CD4-positive, alpha-beta T cell treated with Interferon gamma for 1 hour (primary cell): ENCODE measurements around the gene ABCA4.

Source experiments
- DNase-seq: peaks from one replicate; pipeline ENCODE4 v3.0.0-alpha.2; 2020

ABCA4 gene

GRCh38 chr1:94101613-94102525, 19.1 kb downstream of the ABCA4 start:
- DNase-seq = no peak

- DNase-seq = no peak
Observed at GRCh38 chr1:94100785-94101612, 19.9 kb downstream of the ABCA4 start.

DNA sequence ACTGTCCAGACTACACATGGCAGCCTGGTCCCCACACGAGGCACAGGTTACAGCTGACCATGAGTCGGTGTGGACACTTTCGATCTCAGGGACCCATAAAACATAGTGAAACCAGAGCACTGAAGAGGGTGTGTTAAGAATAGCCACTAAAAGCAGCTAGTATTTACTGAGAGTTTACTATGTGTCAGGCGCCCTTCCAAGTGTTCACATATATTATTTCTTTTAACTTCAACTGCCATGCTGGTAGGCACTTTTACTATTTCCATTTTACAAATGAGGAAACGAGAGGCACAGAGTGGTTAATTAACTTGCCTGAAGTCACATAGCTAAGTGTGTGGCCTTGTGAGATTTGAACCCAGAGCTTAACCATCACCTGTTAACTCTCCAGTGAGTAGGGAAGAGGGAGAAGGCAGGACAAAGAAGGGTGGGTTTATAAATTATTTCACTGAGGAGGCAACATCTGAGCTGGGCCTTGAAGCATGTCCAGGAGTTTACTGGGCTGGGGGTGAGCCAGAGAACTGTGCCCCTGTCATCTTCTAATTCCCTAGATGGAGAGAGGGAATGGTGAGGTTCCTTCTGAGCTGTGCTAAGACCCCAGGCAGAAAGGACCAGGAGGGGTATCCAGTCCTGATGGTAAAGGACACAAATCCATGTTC, 20.7 kb downstream of the ABCA4 start:
- DNase-seq = no peak

GRCh38 chr1:94099303-94099702, 21.6 kb downstream of the ABCA4 start:
- no peak for DNase-seq

DNA sequence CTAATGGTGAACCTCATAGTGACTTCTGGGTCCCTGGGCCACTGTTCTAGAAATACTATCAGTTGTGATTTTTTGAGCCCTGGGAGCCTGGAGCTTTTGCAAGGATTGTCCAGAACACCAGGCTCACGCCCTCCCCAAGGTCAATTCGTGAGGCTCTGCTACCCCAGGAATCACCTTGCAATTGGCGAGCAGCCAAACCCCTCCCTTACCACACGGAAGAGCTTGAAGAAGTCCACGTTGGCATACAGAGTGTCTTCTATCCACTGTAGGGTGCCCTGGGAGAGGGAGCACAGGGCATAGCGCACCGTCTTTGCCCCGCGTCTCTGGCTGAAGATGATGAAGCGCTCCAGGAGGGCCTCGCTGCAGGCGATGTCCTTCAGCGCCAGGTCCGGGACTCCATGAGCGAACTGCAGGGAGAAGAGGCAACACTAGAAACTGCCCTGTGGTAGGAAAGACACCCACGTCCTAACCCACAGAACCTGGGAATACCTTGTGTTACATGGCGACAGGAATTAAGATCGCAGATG, 22.3 kb downstream of the ABCA4 start:
- no peak for DNase-seq

DNA sequence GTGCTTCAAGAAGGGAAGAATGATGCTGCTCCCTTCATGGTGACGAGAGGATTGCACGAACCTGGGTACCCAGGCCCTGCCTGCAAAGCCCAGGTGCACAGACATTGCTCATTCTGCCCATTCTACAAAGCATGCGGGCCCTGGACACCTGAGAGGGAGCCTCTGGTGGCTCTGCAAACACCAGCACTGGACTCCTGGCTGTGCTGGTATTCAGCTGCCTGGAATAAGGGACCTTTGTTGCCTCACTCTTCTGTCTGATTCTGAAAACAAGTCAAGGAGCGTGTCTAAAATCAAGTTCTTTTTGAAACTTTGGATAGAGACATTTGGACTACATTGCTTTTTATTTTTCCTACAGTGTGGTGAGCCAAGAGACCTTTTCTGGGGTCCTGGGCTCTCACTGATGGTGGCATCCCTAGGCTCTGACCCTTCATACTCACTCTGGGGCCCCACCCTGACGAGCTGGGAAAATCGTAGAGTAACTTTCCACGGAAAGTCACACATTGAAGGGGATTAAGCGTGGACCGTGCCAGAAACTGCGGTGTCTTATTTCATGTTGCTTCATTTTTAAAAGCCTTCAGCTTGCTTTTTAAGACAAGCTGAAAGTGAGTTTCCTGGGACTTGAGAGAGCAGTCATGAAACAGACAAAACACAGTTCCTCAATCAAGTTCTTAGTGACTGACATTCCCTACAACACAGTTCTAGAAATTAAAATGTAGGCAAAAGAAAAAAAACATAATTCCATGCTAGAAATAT, 24.0 kb downstream of the ABCA4 start:
- DNase-seq = no peak

DNA sequence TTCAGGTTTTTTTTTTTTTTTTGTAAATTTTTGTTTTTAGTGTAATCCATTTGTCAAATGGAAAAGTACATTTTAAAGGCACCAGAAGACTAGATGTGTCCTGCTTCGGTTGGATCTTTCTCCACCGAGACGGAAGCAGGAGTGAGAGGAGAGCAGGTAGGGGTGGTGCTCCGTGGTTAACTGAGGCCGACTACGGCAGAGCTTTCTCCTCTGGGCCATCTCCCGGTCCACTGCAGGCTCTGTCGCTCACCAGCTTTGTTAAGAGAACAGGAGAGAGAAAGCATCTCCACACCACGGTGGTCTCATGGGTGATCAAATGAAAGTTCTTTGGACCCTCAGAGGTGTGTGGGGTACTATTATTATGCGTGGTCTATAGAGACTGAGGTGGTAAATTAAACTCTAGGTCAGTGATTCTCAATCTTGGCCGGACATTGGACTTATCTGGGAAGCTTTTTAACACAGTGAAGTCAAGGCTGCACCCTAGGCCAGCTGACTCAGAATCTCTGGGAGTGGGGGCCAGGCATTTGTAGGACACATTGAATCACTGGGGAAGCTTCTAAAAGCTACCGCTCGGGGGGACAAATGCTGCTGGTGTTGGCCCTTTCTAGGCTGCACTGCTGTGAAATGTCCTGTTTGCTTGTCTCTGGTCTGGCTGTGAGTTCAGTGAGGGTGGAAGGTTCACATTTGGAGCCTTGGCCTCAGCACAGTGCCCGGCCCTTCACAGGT, 25.0 kb downstream of the ABCA4 start:
- no peak for DNase-seq

GRCh38 chr1:94095112-94095637, 25.8 kb downstream of the ABCA4 start:
- DNase-seq = no peak

- no peak for DNase-seq
Observed at GRCh38 chr1:94094469-94095111, 26.4 kb downstream of the ABCA4 start.

- no peak for DNase-seq
Observed at GRCh38 chr1:94093996-94094395, 27.0 kb downstream of the ABCA4 start.

DNA sequence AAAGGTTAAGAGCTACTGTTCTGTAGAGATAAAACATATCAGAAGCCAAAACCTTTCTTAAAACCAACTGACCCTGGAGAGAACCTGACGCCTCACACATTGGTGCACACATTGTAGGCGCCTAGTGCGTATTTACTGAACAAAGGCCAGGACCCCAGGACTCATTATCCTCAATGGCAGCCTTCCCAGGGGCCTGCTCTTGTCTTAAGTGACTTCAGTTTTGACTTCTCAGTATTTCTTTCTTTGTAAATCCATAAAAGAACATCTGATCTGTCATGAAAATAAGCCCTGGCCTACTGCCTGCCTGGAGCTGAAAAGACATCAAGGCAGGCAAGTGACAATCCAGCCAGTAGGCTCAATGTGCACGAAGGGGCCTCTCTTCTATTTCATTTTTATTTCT, 27.6 kb downstream of the ABCA4 start:
- DNase-seq = no peak

- peak; percentile 16 for DNase-seq
Observed at GRCh38 chr1:94092210-94092613, 28.7 kb downstream of the ABCA4 start.

DNA sequence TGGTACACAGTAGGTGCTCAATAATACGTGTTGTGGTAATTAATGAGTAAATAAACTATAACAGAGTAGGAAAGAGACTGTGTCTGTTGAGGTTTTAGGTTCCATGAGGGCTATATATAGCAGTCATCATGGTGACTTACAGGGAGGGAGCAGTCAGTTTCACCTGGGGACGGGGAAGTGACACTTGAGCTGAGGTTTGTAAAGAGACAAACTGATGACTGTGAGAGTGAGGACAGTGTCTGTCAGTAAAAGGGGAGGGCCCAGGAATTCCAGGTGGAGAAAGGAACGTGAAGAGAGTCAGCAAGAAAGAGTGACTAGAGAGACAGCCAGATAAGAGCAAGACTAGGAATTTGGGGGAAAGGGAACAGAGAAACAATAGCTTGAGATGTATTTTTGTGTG, 30.2 kb downstream of the ABCA4 start:
- DNase-seq = no peak

DNA sequence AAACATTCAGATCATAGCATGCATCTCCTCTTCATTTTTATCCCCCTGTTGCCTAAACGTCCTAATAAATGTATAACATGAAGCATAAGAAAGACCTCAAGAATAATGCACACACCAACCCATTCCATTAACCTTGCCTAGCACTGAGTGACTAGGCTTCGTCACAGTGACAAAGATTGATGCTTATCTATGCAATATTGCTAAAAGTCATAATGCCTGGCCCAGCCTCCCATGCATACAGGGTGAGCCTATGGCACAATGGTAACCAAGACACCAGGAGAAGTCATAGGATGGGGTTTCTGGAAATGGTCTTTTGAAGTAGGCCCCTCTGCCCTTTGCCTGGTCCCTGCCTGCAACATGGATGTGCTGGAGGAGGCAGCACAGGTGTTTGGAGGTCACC, 33.8 kb downstream of the ABCA4 start:
- DNase-seq = no peak

DNA sequence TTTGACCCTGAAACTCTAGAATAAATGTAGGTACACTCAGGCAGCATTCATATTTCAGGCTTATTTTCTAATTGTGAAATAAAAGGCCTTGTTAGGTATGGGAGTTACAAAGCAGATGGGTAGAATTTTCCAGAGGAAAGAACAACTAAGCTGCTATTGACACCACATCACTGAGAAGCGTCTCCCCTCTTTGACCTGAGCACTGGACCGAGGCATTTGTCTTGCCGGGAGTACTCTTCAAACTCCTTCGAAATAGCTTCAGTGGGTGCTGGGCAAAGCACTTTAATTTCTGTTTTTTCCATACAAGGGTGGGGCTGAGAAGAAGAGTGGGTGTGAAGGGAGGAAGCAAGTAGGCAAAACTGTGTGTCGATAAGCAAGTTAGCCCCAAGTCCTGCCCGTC, 36.4 kb downstream of the ABCA4 start:
- no peak for DNase-seq

GRCh38 chr1:94084085-94084484, 36.9 kb downstream of the ABCA4 start:
- no peak for DNase-seq

DNA sequence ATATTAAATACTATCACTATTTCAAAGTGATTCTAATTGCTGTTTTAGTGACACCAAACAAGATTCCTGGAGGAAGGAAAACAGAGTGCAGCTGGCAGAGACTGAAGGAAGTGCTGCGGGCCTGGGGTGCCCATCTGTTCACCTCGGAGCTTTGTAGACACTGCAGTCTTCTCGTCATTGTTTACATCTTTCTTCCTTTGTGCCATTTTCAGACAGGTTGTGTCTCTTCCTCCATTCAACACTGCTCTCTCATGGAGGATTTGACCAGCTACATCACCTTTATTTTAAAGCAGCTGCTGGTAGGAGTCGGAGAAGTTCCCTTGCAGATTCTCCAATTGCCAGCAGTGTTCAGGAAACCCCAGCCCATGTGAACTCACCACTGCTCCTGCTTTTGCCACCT, 37.3 kb downstream of the ABCA4 start:
- no peak for DNase-seq

- no peak for DNase-seq
Observed at GRCh38 chr1:94081566-94082344, 39.2 kb downstream of the ABCA4 start.

DNA sequence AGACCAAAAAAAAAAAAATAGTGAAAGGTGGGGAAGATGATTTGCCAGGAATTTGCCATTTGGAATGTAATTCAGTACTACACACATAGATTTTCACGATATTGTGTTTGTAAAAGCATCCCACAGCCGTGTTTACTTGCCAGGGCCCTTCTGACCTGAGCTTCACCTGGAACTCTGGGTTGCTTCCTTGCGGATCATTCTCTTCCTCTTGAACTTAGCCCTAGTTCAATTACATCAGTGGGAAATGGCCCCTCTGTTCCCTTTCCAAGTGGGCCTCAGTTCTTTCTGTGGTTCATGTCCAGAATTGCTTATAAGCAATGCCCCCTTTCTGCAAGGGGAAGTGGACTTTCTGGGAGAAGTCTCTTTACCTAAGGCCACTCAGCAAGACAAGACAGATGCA, 41.0 kb downstream of the ABCA4 start:
- no peak for DNase-seq
